ENCODE results near the gene CCDC92.

The CCDC92 gene

GRCh38 chr12:124002654-124003053 is 30.0 kb upstream of the CCDC92 start:
- no peak for DNase-seq (ENCODE audit: low read depth in 2 of 3, low spot score in 1 of 3)

GRCh38 chr12:124002021-124002644 is 29.5 kb upstream of the CCDC92 start:
- no peak for DNase-seq (ENCODE audit: low read depth in 2 of 3, low spot score in 1 of 3)

GRCh38 chr12:124001343-124001742 is 28.7 kb upstream of the CCDC92 start:
- DNase-seq (ENCODE audit: low read depth in 2 of 3, low spot score in 1 of 3), result no peak

DNA sequence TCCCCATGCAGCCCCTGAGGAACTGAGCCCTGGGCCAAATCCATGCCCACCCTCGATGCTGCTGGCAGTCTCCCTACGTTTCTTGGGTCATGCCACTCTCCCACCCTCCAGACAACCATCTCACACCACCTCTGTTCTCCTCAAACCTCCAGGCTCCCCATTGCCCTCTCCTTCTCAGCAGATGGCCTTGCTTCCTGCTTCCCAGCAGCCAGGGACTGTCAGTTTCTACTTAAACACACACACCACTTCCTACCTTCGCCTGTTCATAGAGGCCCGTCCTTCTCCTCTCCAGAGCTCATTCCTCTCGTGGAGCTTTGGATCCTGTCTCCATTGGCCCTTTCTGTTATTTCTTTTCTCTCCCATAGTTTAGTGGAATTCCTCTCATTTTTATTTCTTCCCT is 27.5 kb upstream of the CCDC92 start:
- no peak for DNase-seq (ENCODE audit: low read depth in 2 of 3, low spot score in 1 of 3)

DNA sequence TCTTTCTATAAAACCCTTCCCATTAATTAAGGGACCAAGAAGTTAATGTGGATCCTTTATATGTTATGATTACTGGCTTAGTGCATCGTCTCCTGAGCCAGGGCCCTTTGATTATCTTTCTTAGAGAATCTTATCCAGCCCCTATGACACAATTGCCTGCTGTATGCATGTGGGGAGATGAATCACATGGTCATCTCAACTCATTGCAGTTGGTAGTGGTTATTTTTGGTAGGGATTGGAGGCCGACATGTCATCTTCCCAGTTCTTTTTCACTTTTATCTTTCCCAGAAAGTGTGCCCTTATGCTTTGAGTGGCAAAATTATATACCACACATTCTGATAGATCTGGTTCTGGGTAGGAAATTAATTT is 26.3 kb upstream of the CCDC92 start:
- DNase-seq (ENCODE audit: low read depth in 2 of 3, low spot score in 1 of 3), result no peak

- no peak for DNase-seq (ENCODE audit: low read depth in 2 of 3, low spot score in 1 of 3)
These were observed 25.8 kb upstream of the CCDC92 start for GRCh38 chr12:123998344-123998990.

DNA sequence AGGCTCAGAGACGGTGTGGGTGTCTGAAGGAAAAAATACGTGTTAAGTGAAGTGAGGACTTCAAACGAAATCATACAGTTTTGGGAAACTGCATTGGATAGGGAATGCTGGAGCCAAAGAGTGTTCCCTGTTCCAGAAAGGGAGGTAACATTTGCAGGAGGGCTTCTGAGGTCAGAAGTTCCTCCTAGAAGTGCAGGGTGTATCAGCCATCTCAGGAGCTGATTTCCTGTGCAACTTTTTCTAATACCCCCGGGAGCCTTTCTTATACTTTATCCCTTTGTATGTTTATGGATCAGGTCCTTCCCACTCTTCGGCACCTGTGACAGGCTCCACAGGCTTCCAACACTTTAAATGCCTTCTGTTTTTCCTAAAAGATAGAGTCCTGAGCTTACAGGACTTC is 25.3 kb upstream of the CCDC92 start:
- DNase-seq (ENCODE audit: low read depth in 2 of 3, low spot score in 1 of 3), result no peak

DNA sequence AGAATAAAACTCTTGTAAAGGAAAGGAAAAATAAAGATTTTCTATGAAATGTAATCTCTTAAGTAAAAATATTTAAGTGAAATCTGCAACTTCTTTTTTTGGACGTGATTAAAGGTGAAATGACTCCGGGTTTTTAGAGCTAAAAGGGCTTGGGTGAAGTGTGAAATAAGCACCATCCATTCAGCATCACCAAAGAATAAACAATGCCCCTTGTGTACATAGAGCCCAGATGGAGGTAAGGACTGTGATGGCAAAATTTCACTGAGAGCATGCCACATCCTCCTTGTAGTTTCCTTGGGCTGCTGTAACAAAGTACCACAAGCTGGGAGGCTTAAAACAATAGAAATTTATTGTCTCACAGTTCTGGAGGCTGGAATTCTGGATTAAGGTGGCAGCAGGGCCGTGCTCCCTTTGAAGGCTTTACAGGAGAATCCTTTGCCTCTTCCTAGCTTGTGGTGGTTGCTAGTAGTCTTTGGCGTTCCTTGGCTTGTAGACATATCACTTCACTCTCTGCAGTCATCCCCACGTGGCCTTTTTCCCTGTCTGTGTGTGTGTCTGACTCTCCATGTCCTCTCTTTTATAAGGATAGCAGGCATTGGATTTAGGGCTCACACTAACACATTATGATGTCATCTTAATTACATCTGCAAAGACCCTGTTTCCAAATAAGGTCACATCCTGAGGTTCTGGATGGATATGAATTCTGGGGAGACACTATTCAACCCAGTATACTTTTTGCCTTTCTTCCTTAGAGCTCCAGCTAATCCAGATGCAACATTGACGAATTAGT is 24.6 kb upstream of the CCDC92 start:
- DNase-seq (ENCODE audit: low read depth in 2 of 3, low spot score in 1 of 3), result no peak

DNA sequence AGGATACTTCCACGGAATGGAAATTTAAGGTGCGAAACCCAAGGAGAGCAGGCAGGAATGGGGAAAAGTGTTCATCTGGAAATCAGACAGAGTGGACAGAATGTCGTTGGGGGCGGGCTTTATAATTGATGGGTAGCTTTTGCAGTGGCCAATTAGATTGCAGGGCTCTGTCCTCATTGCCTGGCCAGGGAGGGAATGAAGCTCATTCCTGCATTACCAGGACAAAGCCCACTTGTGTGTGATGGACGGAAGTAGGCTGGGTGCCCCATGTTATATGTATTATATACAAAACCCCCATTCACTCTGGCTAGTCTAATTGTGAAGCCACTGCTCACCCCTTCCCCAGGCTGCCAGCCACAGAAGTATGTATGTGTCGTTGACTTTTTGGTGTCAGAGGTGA is 23.9 kb upstream of the CCDC92 start:
- no peak for DNase-seq (ENCODE audit: low read depth in 2 of 3, low spot score in 1 of 3)

DNA sequence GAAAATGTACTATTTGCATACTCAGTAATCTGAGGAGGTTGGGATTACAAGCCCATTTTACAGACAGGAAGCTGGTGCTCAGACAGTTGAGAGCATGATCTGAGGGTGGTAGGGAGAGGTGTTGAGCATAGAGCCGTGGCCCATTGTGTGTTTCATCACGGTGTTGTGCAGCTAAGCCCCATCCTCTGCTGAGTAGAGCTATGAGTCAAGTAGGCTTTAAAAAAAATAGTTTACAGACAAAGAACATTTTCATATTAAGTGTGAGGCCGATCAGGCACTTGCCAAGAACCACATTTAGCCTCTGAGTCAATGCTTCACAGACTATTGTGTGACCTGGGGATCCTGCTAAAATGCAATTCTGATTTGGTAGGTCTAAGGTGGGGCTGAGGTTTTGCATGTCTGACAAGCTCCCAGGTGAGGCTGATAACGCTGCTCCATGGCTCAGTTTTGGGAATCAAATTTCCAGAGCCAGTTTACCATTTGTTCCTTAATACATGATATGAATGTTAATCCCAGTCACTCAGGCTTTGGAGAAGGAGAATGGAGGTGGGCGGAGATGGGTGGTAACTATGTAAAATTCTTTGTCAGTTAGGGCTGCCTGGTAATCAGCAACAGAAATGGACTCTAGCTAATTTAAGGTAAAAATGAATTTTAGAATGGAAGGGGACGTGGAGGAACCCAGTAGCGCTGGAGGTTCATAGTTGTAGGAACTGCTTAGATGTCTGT is 22.6 kb upstream of the CCDC92 start:
- no peak for DNase-seq (ENCODE audit: low read depth in 2 of 3, low spot score in 1 of 3)

DNA sequence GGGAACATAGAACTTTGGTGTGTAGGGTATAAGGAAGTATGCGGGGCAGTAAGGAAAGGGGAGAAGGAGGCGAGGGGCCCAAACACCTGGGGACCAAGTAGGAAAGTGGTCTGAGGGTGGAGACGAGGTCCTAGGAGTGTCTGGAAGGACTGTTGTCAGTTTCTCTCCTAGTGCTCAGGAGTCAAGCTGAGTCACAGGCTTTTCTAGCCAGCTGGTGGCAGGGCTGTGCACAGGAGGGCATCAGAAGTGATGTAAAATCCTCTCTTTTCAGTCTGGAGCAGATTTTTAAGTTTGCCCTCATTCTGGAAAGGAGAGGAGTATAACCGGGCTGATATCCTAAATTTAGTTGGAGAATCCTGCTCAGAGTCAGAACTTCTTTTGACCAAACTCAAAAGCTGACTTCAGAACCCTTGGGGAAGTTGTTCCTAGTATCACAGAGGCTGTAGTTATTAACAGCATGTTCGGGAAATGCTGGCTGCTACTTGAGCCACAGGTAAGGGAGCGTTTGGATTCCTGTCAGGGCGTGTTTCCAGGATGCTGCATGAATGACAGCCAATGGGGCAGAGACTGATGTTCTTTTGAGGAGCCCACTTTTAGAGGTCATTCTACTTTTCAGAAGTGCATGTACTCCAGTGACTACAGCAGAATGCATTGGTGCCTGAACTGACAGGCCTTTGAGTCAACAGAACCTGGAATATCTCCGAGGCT is 19.6 kb upstream of the CCDC92 start:
- no peak for DNase-seq (ENCODE audit: low read depth in 2 of 3, low spot score in 1 of 3)

- DNase-seq (ENCODE audit: low read depth in 2 of 3, low spot score in 1 of 3), result no peak
These were observed 18.8 kb upstream of the CCDC92 start for GRCh38 chr12:123991372-123991951.

- DNase-seq (ENCODE audit: low read depth in 2 of 3, low spot score in 1 of 3), result no peak
These were observed 17.9 kb upstream of the CCDC92 start for GRCh38 chr12:123990511-123990910.

- DNase-seq (ENCODE audit: low read depth in 2 of 3, low spot score in 1 of 3), result no peak
These were observed 17.1 kb upstream of the CCDC92 start for GRCh38 chr12:123989753-123990152.

- no peak for DNase-seq (ENCODE audit: low read depth in 2 of 3, low spot score in 1 of 3)
These were observed 16.5 kb upstream of the CCDC92 start for GRCh38 chr12:123989168-123989567.

DNA sequence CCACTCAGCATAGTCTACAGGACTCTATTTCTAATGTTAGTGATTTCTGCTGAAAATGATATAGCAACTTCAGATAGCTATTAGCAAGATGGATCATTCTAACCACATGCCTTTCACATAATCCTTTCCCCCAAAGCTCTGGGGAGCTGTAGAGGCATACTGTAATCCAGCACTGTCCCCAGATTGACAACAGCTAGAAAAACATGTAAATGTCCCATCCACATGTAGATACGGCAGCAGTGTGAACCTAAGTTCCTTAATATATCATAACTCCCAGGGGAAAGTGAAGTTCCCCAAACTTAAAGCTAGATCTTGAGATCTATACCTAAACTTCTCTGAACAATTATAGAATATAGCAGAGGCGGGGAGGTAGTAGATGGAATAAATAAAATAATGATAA is 14.4 kb upstream of the CCDC92 start:
- DNase-seq (ENCODE audit: low read depth in 2 of 3, low spot score in 1 of 3), result no peak

DNA sequence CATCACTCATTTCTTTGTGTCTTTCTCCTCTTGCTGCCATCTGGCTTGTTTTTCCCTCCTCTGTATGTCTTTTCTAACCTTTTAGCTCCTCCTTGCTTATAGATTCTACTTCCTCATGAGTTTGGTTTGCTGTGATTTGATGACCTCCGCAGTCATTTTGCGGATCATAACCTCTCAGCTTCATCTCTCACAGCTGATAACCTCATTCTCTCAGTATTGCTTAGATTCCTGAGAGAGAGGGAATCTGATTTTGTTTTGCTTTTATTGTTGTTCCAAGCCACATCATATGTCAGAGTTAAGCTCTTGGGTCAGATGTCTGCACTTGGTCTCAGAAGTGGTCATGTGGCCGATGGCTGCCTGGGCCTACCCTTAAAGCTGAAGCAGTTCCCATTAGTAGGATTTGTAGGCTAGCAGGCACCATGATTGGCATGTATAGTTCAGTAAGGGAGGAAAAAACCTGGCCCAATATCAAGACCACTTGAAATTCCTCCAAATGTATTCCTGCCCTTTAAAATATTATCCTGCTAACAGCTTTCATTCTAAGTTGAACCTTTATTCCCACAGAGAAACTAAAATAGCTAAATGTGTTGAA is 13.8 kb upstream of the CCDC92 start:
- no peak for DNase-seq (ENCODE audit: low read depth in 2 of 3, low spot score in 1 of 3)

GRCh38 chr12:123984903-123985302 is 12.3 kb upstream of the CCDC92 start:
- no peak for DNase-seq (ENCODE audit: low read depth in 2 of 3, low spot score in 1 of 3)

- DNase-seq (ENCODE audit: low read depth in 2 of 3, low spot score in 1 of 3), result peak in 1 of 3 donors; percentile 10
These were observed 11.3 kb upstream of the CCDC92 start for GRCh38 chr12:123983822-123984485.

DNA sequence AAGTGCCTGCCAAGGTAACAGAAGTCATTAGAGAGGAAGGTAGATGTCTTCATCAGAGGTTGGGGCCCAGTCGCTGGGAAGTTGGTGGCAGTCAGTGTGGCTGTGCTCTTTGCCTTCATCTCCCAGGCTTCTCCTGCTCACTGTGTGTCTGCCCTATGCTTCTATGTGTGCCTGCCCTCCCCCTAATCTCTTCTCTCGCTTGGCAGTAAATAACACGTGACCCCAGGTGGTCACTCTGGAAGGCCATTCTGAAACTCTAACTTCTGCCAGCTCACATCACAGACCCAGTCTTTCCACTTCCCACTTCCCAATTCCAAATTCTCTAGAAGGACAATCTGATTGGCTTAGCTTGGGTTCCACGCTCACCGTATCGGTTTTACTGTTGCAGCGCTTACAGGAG is 9.6 kb upstream of the CCDC92 start:
- no peak for DNase-seq (ENCODE audit: low read depth in 2 of 3, low spot score in 1 of 3)
